Transverse colon (tissue), 4 donors: ENCODE results near the gene ARMC2.

Source experiments
- EP300 ChIP-seq: sonication (generic); formaldehyde crosslinking; IDR thresholded peaks from one replicate; pipeline ENCODE4 v1.6.1; 2017; ENCODE audit warnings: antibody characterized with exemption, low read depth
- POLR2AphosphoS5 ChIP-seq, 3 donors: sonication (generic); formaldehyde crosslinking; IDR thresholded peaks; one replicate each; pipeline ENCODE4 v1.6.1; 2016; ENCODE audit warnings: antibody characterized with exemption in 3 of 3
- TF ChIP-seq, protein P1 (sequence below), 5 experiments: fragments of 200-600 bp in 3 of 5; fragments of 450-650 bp in 2 of 5; sonication (generic) in 3 of 5; IDR thresholded peaks; 1 replicate in 2 of 5; 2 replicates in 3 of 5; pipeline ENCODE4 v1.5.1; 2016 to 2017; ENCODE audit warnings: antibody characterized with exemption in 5 of 5, inconsistent platforms in 3 of 5, mild to moderate bottlenecking in 2 of 5, moderate library complexity in 1 of 5

DNA sequence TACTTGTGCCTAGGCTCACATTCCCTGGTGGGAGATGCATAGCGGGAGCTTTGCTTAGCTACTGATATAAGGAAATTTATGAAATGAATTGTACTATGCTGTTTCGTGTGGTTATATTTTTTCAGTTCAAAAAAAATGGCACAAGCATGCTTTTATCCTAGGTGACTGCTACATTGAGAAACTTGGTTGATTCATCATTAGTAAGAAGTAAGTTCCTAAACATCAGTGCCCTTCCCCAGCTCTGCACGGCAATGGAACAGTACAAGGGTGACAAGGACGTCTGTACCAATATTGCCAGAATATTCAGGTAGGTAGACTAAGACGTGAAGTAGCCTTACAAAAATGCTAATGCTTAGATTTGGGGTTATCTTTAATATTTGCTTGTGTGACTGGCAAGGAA lies 79.7 kb downstream of the ARMC2 start:
- TF ChIP-seq, protein P1, sequence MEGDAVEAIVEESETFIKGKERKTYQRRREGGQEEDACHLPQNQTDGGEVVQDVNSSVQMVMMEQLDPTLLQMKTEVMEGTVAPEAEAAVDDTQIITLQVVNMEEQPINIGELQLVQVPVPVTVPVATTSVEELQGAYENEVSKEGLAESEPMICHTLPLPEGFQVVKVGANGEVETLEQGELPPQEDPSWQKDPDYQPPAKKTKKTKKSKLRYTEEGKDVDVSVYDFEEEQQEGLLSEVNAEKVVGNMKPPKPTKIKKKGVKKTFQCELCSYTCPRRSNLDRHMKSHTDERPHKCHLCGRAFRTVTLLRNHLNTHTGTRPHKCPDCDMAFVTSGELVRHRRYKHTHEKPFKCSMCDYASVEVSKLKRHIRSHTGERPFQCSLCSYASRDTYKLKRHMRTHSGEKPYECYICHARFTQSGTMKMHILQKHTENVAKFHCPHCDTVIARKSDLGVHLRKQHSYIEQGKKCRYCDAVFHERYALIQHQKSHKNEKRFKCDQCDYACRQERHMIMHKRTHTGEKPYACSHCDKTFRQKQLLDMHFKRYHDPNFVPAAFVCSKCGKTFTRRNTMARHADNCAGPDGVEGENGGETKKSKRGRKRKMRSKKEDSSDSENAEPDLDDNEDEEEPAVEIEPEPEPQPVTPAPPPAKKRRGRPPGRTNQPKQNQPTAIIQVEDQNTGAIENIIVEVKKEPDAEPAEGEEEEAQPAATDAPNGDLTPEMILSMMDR (IDR thresholded peaks at IDR 0.05), result no peak
- TF ChIP-seq POLR2AphosphoS5 (IDR thresholded peaks at IDR 0.05), result no peak
- TF ChIP-seq EP300, result no peak
